GM23338 (cell line): ENCODE data around the gene ZBTB42. TPM values are rescaled to one million over a fixed set of nuclear protein-coding genes. Genes with fewer than 3 reads are reported as not detected.

ENCODE experiments used
- ATAC-seq: fragments of 200-7000 bp; cut with Tn5 transposase; 3 replicates; pipeline ENCODE4 v1.9.1; 2020
- DNase-seq: peaks from one replicate; pipeline ENCODE4 v3.0.0-alpha.2; 2015; ENCODE audit warnings: low spot score
- H2AFZ ChIP-seq: fragments of 200-600 bp; sonication (generic); 2 replicates; pipeline ENCODE4 v1.8.0; 2016; ENCODE audit warnings: antibody characterized with exemption, mild to moderate bottlenecking, moderate library complexity
- H3F3A ChIP-seq: fragments of 200-600 bp; sonication (generic); replicated peaks from 2 replicates; pipeline ENCODE4 v1.8.0; 2017; ENCODE audit warnings: antibody characterized with exemption, mixed run types, low read depth
- H3K27ac ChIP-seq: fragments of 200-600 bp; sonication (generic); 2 replicates; pipeline ENCODE4 v1.6.1; 2016; ENCODE audit warnings: low read depth
- H3K27me3 ChIP-seq: fragments of 200-600 bp; sonication (generic); 2 replicates; pipeline ENCODE4 v1.8.0; 2016; ENCODE audit warnings: mild to moderate bottlenecking, mixed run types, moderate library complexity; ENCODE audit not compliant: insufficient read depth
- H3K36me3 ChIP-seq: fragments of 200-600 bp; sonication (generic); 2 replicates; pipeline ENCODE4 v1.8.0; 2016; ENCODE audit warnings: mild to moderate bottlenecking; ENCODE audit not compliant: insufficient read depth
- H3K4me1 ChIP-seq: fragments of 200-600 bp; sonication (generic); 2 replicates; pipeline ENCODE4 v1.8.0; 2016; ENCODE audit warnings: mild to moderate bottlenecking, moderate library complexity; ENCODE audit not compliant: insufficient read depth
- H3K4me2 ChIP-seq: fragments of 200-600 bp; sonication (generic); 2 replicates; pipeline ENCODE4 v1.7.1; 2017; ENCODE audit warnings: mixed run types
- H3K4me3 ChIP-seq: fragments of 200-600 bp; sonication (generic); 2 replicates; pipeline ENCODE4 v1.6.1; 2016; ENCODE audit warnings: mixed run types
- H3K79me2 ChIP-seq: fragments of 200-600 bp; sonication (generic); replicated peaks from 2 replicates; pipeline ENCODE4 v1.8.0; 2017; ENCODE audit warnings: mild to moderate bottlenecking; ENCODE audit not compliant: insufficient read depth
- H3K9me2 ChIP-seq: fragments of 200-600 bp; sonication (generic); 2 replicates; pipeline ENCODE4 v1.8.0; 2017; ENCODE audit not compliant: insufficient read depth
- H4K20me1 ChIP-seq: fragments of 200-600 bp; sonication (generic); replicated peaks from 2 replicates; pipeline ENCODE4 v1.8.0; 2017; ENCODE audit warnings: mild to moderate bottlenecking; ENCODE audit not compliant: insufficient read depth
- H3K27ac Mint-ChIP-seq: 2 replicates; pipeline ENCODE4 v1.8.0; 2020; ENCODE audit warnings: inconsistent platforms, mild to moderate bottlenecking, moderate library complexity, mixed read lengths
- H3K27me3 Mint-ChIP-seq: 3 replicates; pipeline ENCODE4 v1.8.0; 2022; ENCODE audit warnings: low read depth, mild to moderate bottlenecking, moderate library complexity, mixed read lengths, inconsistent platforms; ENCODE audit not compliant: insufficient read depth, poor library complexity
- H3K36me3 Mint-ChIP-seq: 3 replicates; pipeline ENCODE4 v1.8.0; 2021; ENCODE audit warnings: low read depth, mild to moderate bottlenecking, inconsistent platforms, moderate library complexity, mixed read lengths
- H3K4me1 Mint-ChIP-seq: 3 replicates; pipeline ENCODE4 v1.8.0; 2020; ENCODE audit warnings: mild to moderate bottlenecking, inconsistent platforms, mixed read lengths
- H3K4me3 Mint-ChIP-seq: 3 replicates; pipeline ENCODE4 v1.8.0; 2021; ENCODE audit warnings: moderate library complexity, mild to moderate bottlenecking, inconsistent platforms, mixed read lengths
- H3K9me3 Mint-ChIP-seq: 3 replicates; pipeline ENCODE4 v1.8.0; 2020; ENCODE audit warnings: moderate library complexity, mild to moderate bottlenecking, inconsistent platforms, mixed read lengths
- CTCF ChIP-seq, 2 experiments: fragments of 200-600 bp in 1 of 2; sonication (generic) in 1 of 2; conservative IDR thresholded peaks; 2 replicates each; pipeline versions ENCODE4 v1.5.1 to v1.6.1; 2016 to 2017; ENCODE audit warnings: antibody characterized with exemption in 2 of 2, low read depth in 2 of 2, mild to moderate bottlenecking in 2 of 2, moderate library complexity in 1 of 2
- ETS1 ChIP-seq: IDR thresholded peaks from 2 replicates; pipeline ENCODE4 v1.6.1; 2016; ENCODE audit warnings: antibody characterized with exemption
- EZH2phosphoT487 ChIP-seq: fragments of 200-600 bp; sonication (generic); IDR thresholded peaks from one replicate; pipeline ENCODE4 v1.8.1; 2018; ENCODE audit warnings: antibody characterized with exemption; ENCODE audit not compliant: unreplicated experiment
- POLR2AphosphoS5 ChIP-seq: IDR thresholded peaks from 2 replicates; pipeline ENCODE4 v1.6.1; 2016; ENCODE audit warnings: antibody characterized with exemption, low read depth
- REST ChIP-seq: IDR thresholded peaks from one replicate; pipeline ENCODE4 v1.6.1; 2018; ENCODE audit warnings: antibody characterized with exemption; ENCODE audit not compliant: unreplicated experiment
- ZNF114 ChIP-seq: fragments of 250-450 bp; sonication (Bioruptor Pico); IDR thresholded peaks from 2 replicates; pipeline ENCODE4 v1.5.0; 2020; ENCODE audit warnings: mild to moderate bottlenecking, moderate library complexity
- polyA plus RNA-seq: library from polyadenylated mRNA; unstranded; fragments of >200 nt; fragmentation: Nextera tagmentation; extraction: Ambion mirVana; gene quantifications from 2 replicates; pipeline ENCODE4 v1.2.1, GENCODE V29; 2016
- total RNA-seq: library from RNA; depleted of rRNA; stranded (reverse); fragments of >200 nt; shearing (Covaris generic); gene quantifications from 2 replicates; pipeline ENCODE4 v1.2.3, GENCODE V29; 2014

ZBTB42 gene
- total and polyA plus RNA-seq, 2 experiments from 2014 or later: 0.70 to 4.4 TPM

- no peak for TF ChIP-seq REST
- 0 out of 2 replicates have a peak, but pooled peaks have one; percentile 25 for TF ChIP-seq ZNF114 (CRISPR knock-in tag)
Observed at GRCh38 chr14:104843442-104844305, 42.8 kb downstream of the ZBTB42 start (continued).

GRCh38 chr14:104844306-104845032 lies 43.6 kb downstream of the ZBTB42 start:
- no peaks in the 10 kb centered on the region for H3K36me3 ChIP-seq
- peaks cover 9% of the 10 kb centered on the region; the same call in 1 of the 2 replicates for H3K4me1 ChIP-seq
- H3K4me1 Mint-ChIP-seq: peaks cover 12% of the 10 kb centered on the region; the same call in 2 of the 3 replicates
- no peak for TF ChIP-seq POLR2AphosphoS5
- TF ChIP-seq EZH2phosphoT487: no peak
- peak in 1 of 2 experiments; percentile 35; a peak in 3 of 4 replicates for TF ChIP-seq CTCF (conservative IDR thresholded peaks at IDR 0.05; ENCODE audit: low read depth in 2 of 2)
- TF ChIP-seq ETS1: no peak
- no peak overlapping the region for H3K27ac Mint-ChIP-seq
- no peaks in the 10 kb centered on the region for H3K36me3 Mint-ChIP-seq
- peak overlapping the region; percentile 85 for H3K4me2 ChIP-seq
- peak overlapping the region; percentile 71 for H3K4me3 ChIP-seq
- peak; percentile 55 for DNase-seq
- peak; percentile 62 for ATAC-seq
- peak overlapping the region; percentile 53; the same call in 1 of the 2 replicates for H3K27ac ChIP-seq
- H2AFZ ChIP-seq: peak overlapping the region; percentile 64; the same call in 1 of the 2 replicates
- H3K27me3 ChIP-seq: peaks cover 38% of the 10 kb centered on the region
- peaks cover 35% of the 10 kb centered on the region for H3K27me3 Mint-ChIP-seq
- peak overlapping the region; percentile 79 for H3K4me3 Mint-ChIP-seq
- H3K9me3 Mint-ChIP-seq: no peaks in the 10 kb centered on the region; the same call in 2 of the 3 replicates
- H3F3A ChIP-seq: peaks cover 11% of the 10 kb centered on the region
- no peaks in the 10 kb centered on the region for H4K20me1 ChIP-seq
- H3K9me2 ChIP-seq: no peaks in the 10 kb centered on the region
- no peaks in the 10 kb centered on the region for H3K79me2 ChIP-seq
